OCI-LY7 (cell line): ENCODE measurements around the gene RBBP8NL. TPM values are rescaled to one million over a fixed set of nuclear protein-coding genes. Genes with fewer than 3 reads are reported as not detected.

Source experiments
- BruUV-seq: library from RNA; stranded (reverse); fragments of 400-500 nt; replicated peaks from 2 replicates; lab custom pipeline; 2021; lab: Mats Ljungman, UMichigan
- CTCF ChIA-PET: fragments of 300-600 bp; sonication (Branson Sonifier 250); formaldehyde crosslinking; loops from one replicate; lab custom pipeline; 2022; ENCODE audit warnings: antibody characterized with exemption; ENCODE audit not compliant: unreplicated experiment; lab: Charles Lee
- POLR2A ChIA-PET: fragments of 300-600 bp; sonication (Branson Sonifier 250); formaldehyde crosslinking; loops from one replicate; lab custom pipeline; 2022; ENCODE audit warnings: antibody characterized with exemption; lab: Charles Lee
- DNase-seq: peaks from one replicate; pipeline ENCODE4 v3.0.0-alpha.2; 2015; ENCODE audit warnings: low spot score
- H2AFZ ChIP-seq: fragments of 200-600 bp; sonication (generic), shearing (Covaris generic); 2 replicates; pipeline ENCODE4 v1.6.1; 2014; ENCODE audit warnings: mild to moderate bottlenecking, antibody characterized with exemption, low read length, moderate library complexity
- H3K27ac ChIP-seq: fragments of 200-600 bp; sonication (generic); 2 replicates; pipeline ENCODE4 v1.5.1; 2014; ENCODE audit warnings: mixed run types, low read depth, mild to moderate bottlenecking, moderate library complexity, low read length, inconsistent platforms; ENCODE audit not compliant: poor library complexity, severe bottlenecking
- H3K36me3 ChIP-seq: fragments of 200-600 bp; sonication (generic); 2 replicates; pipeline ENCODE4 v1.6.1; 2014; ENCODE audit warnings: mild to moderate bottlenecking, antibody characterized with exemption, low read length, moderate library complexity, mixed read lengths; ENCODE audit not compliant: insufficient read depth
- H3K4me1 ChIP-seq: fragments of 200-600 bp; sonication (generic); 2 replicates; pipeline ENCODE4 v1.5.1; 2014; ENCODE audit warnings: mild to moderate bottlenecking, low read length; ENCODE audit not compliant: insufficient read depth, poor library complexity, severe bottlenecking
- H3K4me2 ChIP-seq: fragments of 200-600 bp; sonication (generic); 2 replicates; pipeline ENCODE4 v1.6.1; 2014; ENCODE audit warnings: mild to moderate bottlenecking, low read length
- H3K4me3 ChIP-seq: fragments of 200-600 bp; sonication (generic); 2 replicates; pipeline ENCODE4 v1.5.1; 2014; ENCODE audit warnings: mild to moderate bottlenecking, low read depth, low read length; ENCODE audit not compliant: poor library complexity, severe bottlenecking
- H3K79me2 ChIP-seq: fragments of 200-600 bp; sonication (generic); 2 replicates; pipeline ENCODE4 v1.6.1; 2016; ENCODE audit warnings: low read depth, mild to moderate bottlenecking, low read length, moderate library complexity, mixed read lengths; ENCODE audit not compliant: insufficient read depth
- H3K9me2 ChIP-seq: fragments of 200-600 bp; sonication (generic); 2 replicates; pipeline ENCODE4 v1.6.1; 2016; ENCODE audit warnings: mild to moderate bottlenecking, low read length, mixed read lengths; ENCODE audit not compliant: insufficient read depth
- H3K9me3 ChIP-seq: fragments of 200-600 bp; sonication (generic); 2 replicates; pipeline ENCODE4 v1.6.1; 2014; ENCODE audit warnings: mild to moderate bottlenecking, mixed run types, low read length, mixed read lengths
- H4K20me1 ChIP-seq: fragments of 200-600 bp; sonication (generic); 2 replicates; pipeline ENCODE4 v1.6.1; 2014; ENCODE audit warnings: mild to moderate bottlenecking, antibody characterized with exemption, low read length, moderate library complexity, mixed read lengths; ENCODE audit not compliant: insufficient read depth
- EZH2phosphoT487 ChIP-seq: fragments of 200-600 bp; sonication (generic); IDR thresholded peaks from 2 replicates; pipeline ENCODE4 v1.6.1; 2018; ENCODE audit warnings: low read depth, borderline replicate concordance, mild to moderate bottlenecking, mixed run types, antibody characterized with exemption, low read length, moderate library complexity, mixed read lengths
- intact Hi-C: fragments of 100-400 bp; cut with micrococcal nuclease; formaldehyde crosslinking; loops from one replicate; pipeline ENCODE4 v1.10.0; 2022; ENCODE audit not compliant: unreplicated experiment
- total RNA-seq, 2 experiments: library from RNA; depleted of rRNA in 1 of 2; stranded (reverse); fragments of >200 nt in 1 of 2; shearing (Covaris generic) in 1 of 2; gene quantifications; 2 replicates each; pipeline ENCODE4 v1.2.3, GENCODE V29; 2014 to 2022
- TF ChIP-seq, protein P1 (sequence below): fragments of 200-600 bp; sonication (generic); conservative IDR thresholded peaks from 2 replicates; pipeline ENCODE4 v1.5.1; 2014; ENCODE audit warnings: mild to moderate bottlenecking, antibody characterized with exemption, low read length, moderate library complexity, mixed read lengths

The RBBP8NL gene
- total RNA-seq, 2 experiments from 2014 or later, result not detected

DNA sequence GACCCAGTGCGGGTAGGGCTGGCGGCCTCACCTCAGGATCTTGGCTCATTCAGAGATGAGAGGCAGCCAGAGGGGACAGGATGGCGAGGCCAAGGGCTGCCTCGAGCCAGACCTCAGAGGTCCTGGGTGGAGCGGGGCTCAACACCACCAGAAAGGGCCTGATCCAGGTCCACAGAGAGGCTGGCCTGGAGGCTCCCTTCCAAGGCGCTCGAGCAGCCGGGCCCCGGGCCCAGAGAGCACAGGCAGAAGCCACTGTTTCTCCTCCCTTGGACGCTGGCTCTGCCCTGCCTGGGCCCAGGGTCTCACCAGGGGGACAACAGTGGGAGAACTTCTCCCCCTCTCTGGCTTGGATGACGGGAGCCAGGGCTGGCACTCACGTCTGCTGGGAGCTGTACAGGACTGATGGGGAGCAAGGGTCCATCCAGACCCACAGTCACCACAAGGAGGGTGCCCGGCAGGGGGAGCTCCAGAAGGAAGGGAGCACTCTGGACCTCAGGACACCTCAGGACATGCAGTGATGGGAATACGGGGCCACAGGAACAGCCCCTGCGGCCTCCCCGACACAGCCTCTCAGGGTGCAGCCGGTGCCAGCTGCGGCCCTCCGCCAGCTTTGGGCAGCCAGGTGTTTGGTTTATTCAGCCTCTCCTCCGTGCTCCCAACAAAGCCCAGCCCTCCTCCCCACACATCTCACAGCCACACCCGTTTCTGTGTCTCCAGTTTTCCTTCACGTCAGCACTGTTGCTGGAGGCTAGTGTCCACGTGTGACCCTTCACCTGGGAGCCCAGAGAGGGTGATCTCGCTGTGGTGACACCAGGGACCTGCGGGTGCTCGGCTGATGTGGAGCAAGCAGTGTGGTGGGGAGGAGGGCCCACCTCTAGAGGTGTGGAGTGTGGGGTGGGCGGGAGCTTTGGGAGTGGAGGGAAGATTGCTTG is 31.8 kb downstream of the RBBP8NL start:
- POLR2A ChIA-PET, result no interaction called here
- no peaks in the 10 kb centered on the region for H3K79me2 ChIP-seq
- no peak overlapping the region for H3K27ac ChIP-seq
- DNase-seq, result no peak
- H3K9me3 ChIP-seq, result no peaks in the 10 kb centered on the region
- H3K9me2 ChIP-seq, result no peaks in the 10 kb centered on the region
- CTCF ChIA-PET, result no interaction called here
- no peak overlapping the region for H3K4me3 ChIP-seq
- H2AFZ ChIP-seq, result no peak overlapping the region
- no peaks in the 10 kb centered on the region for H3K4me1 ChIP-seq
- BruUV-seq, result no TSS peak
- peaks cover 26% of the 10 kb centered on the region for H3K36me3 ChIP-seq
- H4K20me1 ChIP-seq, result no peaks in the 10 kb centered on the region
- TF ChIP-seq, protein P1, sequence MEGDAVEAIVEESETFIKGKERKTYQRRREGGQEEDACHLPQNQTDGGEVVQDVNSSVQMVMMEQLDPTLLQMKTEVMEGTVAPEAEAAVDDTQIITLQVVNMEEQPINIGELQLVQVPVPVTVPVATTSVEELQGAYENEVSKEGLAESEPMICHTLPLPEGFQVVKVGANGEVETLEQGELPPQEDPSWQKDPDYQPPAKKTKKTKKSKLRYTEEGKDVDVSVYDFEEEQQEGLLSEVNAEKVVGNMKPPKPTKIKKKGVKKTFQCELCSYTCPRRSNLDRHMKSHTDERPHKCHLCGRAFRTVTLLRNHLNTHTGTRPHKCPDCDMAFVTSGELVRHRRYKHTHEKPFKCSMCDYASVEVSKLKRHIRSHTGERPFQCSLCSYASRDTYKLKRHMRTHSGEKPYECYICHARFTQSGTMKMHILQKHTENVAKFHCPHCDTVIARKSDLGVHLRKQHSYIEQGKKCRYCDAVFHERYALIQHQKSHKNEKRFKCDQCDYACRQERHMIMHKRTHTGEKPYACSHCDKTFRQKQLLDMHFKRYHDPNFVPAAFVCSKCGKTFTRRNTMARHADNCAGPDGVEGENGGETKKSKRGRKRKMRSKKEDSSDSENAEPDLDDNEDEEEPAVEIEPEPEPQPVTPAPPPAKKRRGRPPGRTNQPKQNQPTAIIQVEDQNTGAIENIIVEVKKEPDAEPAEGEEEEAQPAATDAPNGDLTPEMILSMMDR, result peak; percentile 70
- TF ChIP-seq EZH2phosphoT487, result no peak
- H3K4me2 ChIP-seq, result no peak overlapping the region
- intact Hi-C loops, result no loop called here

DNA sequence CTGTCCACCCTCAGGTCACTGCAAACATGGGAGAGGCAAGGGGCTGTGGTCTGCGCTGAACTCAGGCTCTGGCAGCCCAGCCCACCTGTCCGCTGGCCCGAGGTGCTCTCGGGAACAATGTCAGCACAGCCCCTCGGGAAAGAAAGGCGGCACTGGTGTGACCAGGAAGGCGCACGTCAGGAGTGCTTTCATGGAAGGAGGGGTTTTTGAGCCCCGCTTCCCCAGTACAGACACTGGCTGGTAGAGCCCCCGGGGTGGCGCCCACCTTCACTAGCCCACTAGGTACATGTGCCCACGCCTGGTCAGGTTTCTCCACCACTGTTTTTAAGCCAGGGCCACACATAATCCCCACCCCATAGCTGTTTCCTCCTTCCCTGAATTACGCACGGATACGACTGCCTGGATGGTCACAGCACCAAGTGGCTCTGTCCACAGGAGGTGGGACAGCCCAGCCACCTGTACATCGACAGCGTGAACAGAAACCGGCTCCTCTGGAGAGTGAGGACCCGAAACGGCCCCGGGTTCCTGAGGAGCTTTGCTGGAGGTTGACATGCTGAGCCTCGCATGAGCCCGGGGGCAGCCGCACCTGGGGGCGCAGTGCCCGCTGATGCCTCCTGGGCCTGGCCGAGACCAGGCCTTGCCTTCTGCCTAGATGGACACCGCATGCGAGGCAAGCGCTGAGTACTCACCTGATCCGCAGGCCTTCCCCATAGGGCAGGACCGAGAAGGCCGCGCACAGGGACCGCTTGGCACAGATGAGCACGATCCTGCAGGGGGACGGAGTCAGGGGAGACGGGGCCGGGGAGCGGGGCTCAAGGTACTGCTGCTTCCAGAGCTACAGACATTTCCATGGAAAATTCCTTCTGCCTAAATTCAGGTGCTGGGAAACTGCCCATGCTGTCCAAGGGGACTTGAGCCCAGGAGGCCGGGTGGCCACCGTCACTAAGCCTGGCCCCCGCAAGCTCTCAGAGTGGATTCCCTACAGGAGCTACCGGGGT is 32.8 kb downstream of the RBBP8NL start:
- ChIA-PET POLR2A (no interaction called here), CTCF (interaction anchor here (0.6 kb wide), 1 partner anchor 229 kb away, joined by 3 read pairs; no protein-coding TSS in a partner anchor)
- no peak for TF ChIP-seq EZH2phosphoT487
- TF ChIP-seq, protein P1, result no peak
- intact Hi-C loops, result no loop called here
- no peaks in the 10 kb centered on the region for H3K79me2 ChIP-seq
- peaks cover 33% of the 10 kb centered on the region for H3K36me3 ChIP-seq
- H3K4me1 ChIP-seq, result peaks cover 1% of the 10 kb centered on the region
- peaks cover 2% of the 10 kb centered on the region; the same call in 1 of the 2 replicates for H4K20me1 ChIP-seq
- H3K9me2 ChIP-seq, result no peaks in the 10 kb centered on the region
- H3K27ac ChIP-seq, result no peak overlapping the region
- BruUV-seq, result no TSS peak
- H3K4me2 ChIP-seq, result no peak overlapping the region
- H3K4me3 ChIP-seq, result no peak overlapping the region
- no peak overlapping the region for H2AFZ ChIP-seq
- DNase-seq, result no peak
- no peaks in the 10 kb centered on the region for H3K9me3 ChIP-seq
